HCT116 (cell line): ENCODE data around the gene LSM4. TPM values are rescaled to one million over a fixed set of nuclear protein-coding genes. Genes with fewer than 3 reads are reported as not detected.

Experiments used
- ATAC-seq: fragments of 200-7000 bp; cut with Tn5 transposase; 2 replicates; pipeline ENCODE4 v1.9.1; 2020; ENCODE audit warnings: mild to moderate bottlenecking, moderate library complexity
- BruUV-seq: library from RNA; stranded (reverse); fragments of 400-500 nt; replicated peaks from 2 replicates; lab custom pipeline; 2021; lab: Mats Ljungman, UMichigan
- CTCF ChIA-PET: fragments of 300-600 bp; sonication (Branson Sonifier 250); formaldehyde crosslinking; loops from one replicate; lab custom pipeline; 2021; ENCODE audit warnings: antibody characterized with exemption; lab: Charles Lee
- POLR2A ChIA-PET: fragments of 300-600, 350-600 bp; sonication (Branson Sonifier 250); formaldehyde crosslinking; loops from one replicate; lab custom pipeline; 2021; ENCODE audit warnings: antibody characterized with exemption; lab: Charles Lee
- RAD21 ChIA-PET, 2 experiments: fragments of 300-600 bp; sonication (Branson Sonifier 250); formaldehyde crosslinking; loops; one replicate each; lab custom pipeline; 2023; ENCODE audit warnings: low total read pairs in 2 of 2; ENCODE audit not compliant: uncharacterized antibody in 2 of 2, unreplicated experiment in 2 of 2, low non-redundant PET in 1 of 2; lab: Charles Lee
- DNase-seq: peaks from one replicate; pipeline ENCODE4 v3.0.0-alpha.2; 2010; ENCODE audit warnings: low read depth, low spot score
- H2AFZ ChIP-seq: fragments of 200-600 bp; shearing (Covaris generic), sonication (generic); 2 replicates; pipeline ENCODE4 v1.6.1; 2017; ENCODE audit warnings: low read depth, mixed run types, mixed read lengths, antibody characterized with exemption, low read length; ENCODE audit not compliant: poor library complexity, severe bottlenecking
- H3K27ac ChIP-seq: 2 replicates; pipeline ENCODE4 v1.5.1; 2012; ENCODE audit warnings: low read depth, low read length
- H3K27me3 ChIP-seq: fragments of 200-600 bp; sonication (generic); 2 replicates; pipeline ENCODE4 v1.6.1; 2016; ENCODE audit warnings: mixed run types, low read length, mixed read lengths; ENCODE audit not compliant: insufficient read depth
- H3K36me3 ChIP-seq, 2 experiments: fragments of 200-500 bp in 1 of 2; fragments of 200-600 bp in 1 of 2; sonication (Bioruptor generic) in 1 of 2; sonication (generic) in 1 of 2; 2 replicates each; pipeline versions ENCODE4 v1.5.1 to v1.6.1; 2014 to 2016; ENCODE audit warnings: low read length in 2 of 2, inconsistent platforms in 1 of 2, mixed read lengths in 1 of 2, mixed run types in 1 of 2; ENCODE audit not compliant: insufficient read depth in 2 of 2, control insufficient read depth in 1 of 2
- H3K4me1 ChIP-seq, 2 experiments: fragments of 200-600 bp in 1 of 2; sonication (generic) in 1 of 2; 2 replicates each; pipeline versions ENCODE4 v1.5.1 to v1.6.1; 2012 to 2017; ENCODE audit warnings: low read length in 2 of 2, inconsistent platforms in 1 of 2, mild to moderate bottlenecking in 1 of 2, mixed read lengths in 1 of 2, mixed run types in 1 of 2, moderate library complexity in 1 of 2; ENCODE audit not compliant: insufficient read depth in 2 of 2, control insufficient read depth in 1 of 2
- H3K4me2 ChIP-seq: fragments of 200-600 bp; sonication (generic); 2 replicates; pipeline ENCODE4 v1.6.1; 2017; ENCODE audit warnings: mixed run types, low read length, mixed read lengths
- H3K4me3 ChIP-seq, 2 experiments: fragments of 200-600 bp in 1 of 2; sonication (generic) in 1 of 2; replicated peaks in 1 of 2; 2 replicates each; pipeline ENCODE4 v1.5.1; 2011 to 2016; ENCODE audit warnings: low read length in 2 of 2, control low read depth in 1 of 2, low read depth in 1 of 2, mild to moderate bottlenecking in 1 of 2, mixed read lengths in 1 of 2, mixed run types in 1 of 2
- H3K79me2 ChIP-seq: fragments of 200-600 bp; sonication (generic); 2 replicates; pipeline ENCODE4 v1.6.1; 2017; ENCODE audit warnings: mild to moderate bottlenecking, mixed run types, low read length, moderate library complexity, mixed read lengths; ENCODE audit not compliant: insufficient read depth
- H3K9ac ChIP-seq: fragments of 200-600 bp; sonication (generic); 2 replicates; pipeline ENCODE4 v1.6.1; 2016; ENCODE audit warnings: low read length, mixed read lengths
- H3K9me2 ChIP-seq: fragments of 200-600 bp; sonication (generic), shearing (Covaris generic); 2 replicates; pipeline ENCODE4 v1.6.1; 2017; ENCODE audit warnings: mixed run types, mild to moderate bottlenecking, moderate library complexity; ENCODE audit not compliant: insufficient read depth
- H3K9me3 ChIP-seq, 2 experiments: fragments of 200-500 bp in 1 of 2; fragments of 200-600 bp in 1 of 2; sonication (Bioruptor generic) in 1 of 2; sonication (generic) in 1 of 2; 2 replicates each; pipeline ENCODE4 v1.6.1; 2014 to 2017; ENCODE audit warnings: low read length in 2 of 2, mixed read lengths in 2 of 2, inconsistent platforms in 1 of 2, low read depth in 1 of 2, mild to moderate bottlenecking in 1 of 2, mixed run types in 1 of 2, moderate library complexity in 1 of 2; ENCODE audit not compliant: control insufficient read depth in 1 of 2, insufficient read depth in 1 of 2
- H4K20me1 ChIP-seq: fragments of 200-600 bp; sonication (generic), shearing (Covaris generic); 2 replicates; pipeline ENCODE4 v1.6.1; 2017; ENCODE audit warnings: mixed run types, mild to moderate bottlenecking, moderate library complexity; ENCODE audit not compliant: insufficient read depth
- EGR1 ChIP-seq: IDR thresholded peaks from 2 replicates; pipeline ENCODE4 v1.6.1; 2012; ENCODE audit warnings: low read depth
- POLR2A ChIP-seq: IDR thresholded peaks from 2 replicates; pipeline ENCODE4 v1.7.0; 2011; ENCODE audit warnings: borderline replicate concordance; ENCODE audit not compliant: insufficient read depth, insufficient read length; ENCODE audit errors: extremely low read depth
- RAD21 ChIP-seq: IDR thresholded peaks from 2 replicates; pipeline ENCODE4 v1.6.1; 2012; ENCODE audit warnings: low read depth, mild to moderate bottlenecking
- SIN3A ChIP-seq: IDR thresholded peaks from 2 replicates; pipeline ENCODE4 v1.6.1; 2012; ENCODE audit warnings: low read depth
- SP1 ChIP-seq: IDR thresholded peaks from 2 replicates; pipeline ENCODE4 v1.6.1; 2012; ENCODE audit warnings: low read depth
- intact Hi-C: fragments of 100-400 bp; cut with micrococcal nuclease; formaldehyde crosslinking; loops from 2 replicates; pipeline ENCODE4 v1.10.0; 2022
- total RNA-seq: library from RNA; stranded (reverse); gene quantifications from one replicate; pipeline ENCODE4 v1.2.1, GENCODE V29; 2021; ENCODE audit not compliant: unreplicated experiment
- TF ChIP-seq, protein P1 (sequence below): IDR thresholded peaks from 2 replicates; pipeline ENCODE4 v1.6.1; 2012; ENCODE audit warnings: low read depth
- TF ChIP-seq, protein P2 (sequence below): IDR thresholded peaks from 2 replicates; pipeline ENCODE4 v1.6.1; 2012

The LSM4 gene
- total RNA-seq, 1 experiment from 2014 or later = 400 TPM

DNA sequence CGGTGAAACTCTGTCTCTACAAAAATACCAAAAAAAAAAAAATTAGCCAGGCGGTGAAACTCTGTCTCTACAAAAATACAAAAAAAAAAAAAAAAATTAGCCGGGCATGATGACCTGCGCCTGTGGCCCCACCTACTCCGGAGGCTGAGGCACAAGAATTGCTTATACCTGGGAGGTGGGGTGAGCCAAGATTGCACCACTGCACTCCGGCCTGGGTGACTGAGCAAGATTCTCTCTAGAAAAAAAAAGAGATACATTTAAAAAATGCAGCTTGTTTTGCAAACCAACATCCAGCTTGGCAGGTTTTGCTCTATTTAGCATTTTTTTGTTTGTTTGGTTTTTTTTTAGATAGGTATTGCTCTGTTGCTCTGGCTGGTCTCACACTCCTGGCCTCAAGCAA lies 10.8 kb upstream of the LSM4 start:
- H3K27ac ChIP-seq = no peak overlapping the region
- H2AFZ ChIP-seq = no peak overlapping the region
- RAD21 ChIA-PET = no interaction called here
- intact Hi-C loops = no loop called here
- H3K27me3 ChIP-seq = no peaks in the 10 kb centered on the region
- no peaks in the 10 kb centered on the region for H3K36me3 ChIP-seq
- no peak overlapping the region for H3K4me3 ChIP-seq
- no peak overlapping the region for H3K4me2 ChIP-seq
- H4K20me1 ChIP-seq = no peaks in the 10 kb centered on the region
- no peaks in the 10 kb centered on the region for H3K79me2 ChIP-seq
- CTCF ChIA-PET = no interaction called here
- no TSS peak for BruUV-seq
- no peak for DNase-seq
- peaks cover 8 to 23% of the 10 kb centered on the region in 2 experiments for H3K4me1 ChIP-seq
- no peaks in the 10 kb centered on the region for H3K9me3 ChIP-seq
- H3K9ac ChIP-seq = no peak overlapping the region
- H3K9me2 ChIP-seq = no peaks in the 10 kb centered on the region
- TF ChIP-seq SIN3A (no peak), SP1 (no peak), RAD21 (no peak), EGR1 (no peak), POLR2A (no peak)
- TF ChIP-seq, protein P1, sequence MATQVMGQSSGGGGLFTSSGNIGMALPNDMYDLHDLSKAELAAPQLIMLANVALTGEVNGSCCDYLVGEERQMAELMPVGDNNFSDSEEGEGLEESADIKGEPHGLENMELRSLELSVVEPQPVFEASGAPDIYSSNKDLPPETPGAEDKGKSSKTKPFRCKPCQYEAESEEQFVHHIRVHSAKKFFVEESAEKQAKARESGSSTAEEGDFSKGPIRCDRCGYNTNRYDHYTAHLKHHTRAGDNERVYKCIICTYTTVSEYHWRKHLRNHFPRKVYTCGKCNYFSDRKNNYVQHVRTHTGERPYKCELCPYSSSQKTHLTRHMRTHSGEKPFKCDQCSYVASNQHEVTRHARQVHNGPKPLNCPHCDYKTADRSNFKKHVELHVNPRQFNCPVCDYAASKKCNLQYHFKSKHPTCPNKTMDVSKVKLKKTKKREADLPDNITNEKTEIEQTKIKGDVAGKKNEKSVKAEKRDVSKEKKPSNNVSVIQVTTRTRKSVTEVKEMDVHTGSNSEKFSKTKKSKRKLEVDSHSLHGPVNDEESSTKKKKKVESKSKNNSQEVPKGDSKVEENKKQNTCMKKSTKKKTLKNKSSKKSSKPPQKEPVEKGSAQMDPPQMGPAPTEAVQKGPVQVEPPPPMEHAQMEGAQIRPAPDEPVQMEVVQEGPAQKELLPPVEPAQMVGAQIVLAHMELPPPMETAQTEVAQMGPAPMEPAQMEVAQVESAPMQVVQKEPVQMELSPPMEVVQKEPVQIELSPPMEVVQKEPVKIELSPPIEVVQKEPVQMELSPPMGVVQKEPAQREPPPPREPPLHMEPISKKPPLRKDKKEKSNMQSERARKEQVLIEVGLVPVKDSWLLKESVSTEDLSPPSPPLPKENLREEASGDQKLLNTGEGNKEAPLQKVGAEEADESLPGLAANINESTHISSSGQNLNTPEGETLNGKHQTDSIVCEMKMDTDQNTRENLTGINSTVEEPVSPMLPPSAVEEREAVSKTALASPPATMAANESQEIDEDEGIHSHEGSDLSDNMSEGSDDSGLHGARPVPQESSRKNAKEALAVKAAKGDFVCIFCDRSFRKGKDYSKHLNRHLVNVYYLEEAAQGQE = no peak
- TF ChIP-seq, protein P2, sequence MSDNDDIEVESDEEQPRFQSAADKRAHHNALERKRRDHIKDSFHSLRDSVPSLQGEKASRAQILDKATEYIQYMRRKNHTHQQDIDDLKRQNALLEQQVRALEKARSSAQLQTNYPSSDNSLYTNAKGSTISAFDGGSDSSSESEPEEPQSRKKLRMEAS = no peak
- POLR2A ChIA-PET = no interaction called here
- no peak for ATAC-seq
